CD14-positive monocyte (primary cell): ENCODE results near the gene MKI67. TPM values are rescaled to one million over a fixed set of nuclear protein-coding genes. Genes with fewer than 3 reads are reported as not detected.

Source experiments
- DNase-seq, 3 donors: peaks; one replicate each; pipeline ENCODE4 v3.0.0-alpha.2; 2011 to 2022
- H2AFZ ChIP-seq: 2 replicates; pipeline ENCODE4 v1.6.0; 2012; ENCODE audit warnings: mild to moderate bottlenecking, low read depth, low read length, inconsistent platforms; ENCODE audit not compliant: insufficient read depth, poor library complexity, severe bottlenecking
- H3K27ac ChIP-seq, 2 donors: 1 replicate in 1 of 2; 2 replicates in 1 of 2; pipeline ENCODE4 v1.5.1; 2012 to 2013; ENCODE audit warnings: low read length in 2 of 2, control low read depth in 1 of 2, inconsistent platforms in 1 of 2, low read depth in 1 of 2, mild to moderate bottlenecking in 1 of 2
- H3K27me3 ChIP-seq, 2 donors: one replicate each; pipeline versions ENCODE4 v1.6.0 to v1.6.1; 2011 to 2013; ENCODE audit warnings: low read length in 2 of 2; ENCODE audit not compliant: control insufficient read depth in 2 of 2, insufficient read depth in 2 of 2
- H3K36me3 ChIP-seq, 2 donors: replicated peaks in 1 of 2; 1 replicate in 1 of 2; 2 replicates in 1 of 2; pipeline versions ENCODE4 v1.5.1 to v1.6.1; 2012 to 2013; ENCODE audit warnings: low read length in 2 of 2, control low read depth in 1 of 2, inconsistent platforms in 1 of 2, mild to moderate bottlenecking in 1 of 2; ENCODE audit not compliant: insufficient read depth in 2 of 2, control insufficient read depth in 1 of 2
- H3K4me1 ChIP-seq, 2 donors: 1 replicate in 1 of 2; 2 replicates in 1 of 2; pipeline versions ENCODE4 v1.5.1 to v1.6.1; 2012 to 2013; ENCODE audit warnings: low read length in 2 of 2, control low read depth in 1 of 2, inconsistent platforms in 1 of 2, mild to moderate bottlenecking in 1 of 2, moderate library complexity in 1 of 2; ENCODE audit not compliant: insufficient read depth in 2 of 2, control insufficient read depth in 1 of 2
- H3K4me2 ChIP-seq: replicated peaks from 2 replicates; pipeline ENCODE3; 2012; ENCODE audit warnings: low read length, moderate library complexity, mild to moderate bottlenecking; ENCODE audit not compliant: poor library complexity, severe bottlenecking; ENCODE audit errors: extremely low read depth
- H3K4me3 ChIP-seq, 3 experiments: fragments of 200-600 bp in 1 of 3; sonication (generic) in 1 of 3; replicated peaks in 1 of 3; 1 replicate in 2 of 3; 2 replicates in 1 of 3; pipeline ENCODE4 v1.5.1; 2011 to 2013; ENCODE audit warnings: low read length in 3 of 3, mild to moderate bottlenecking in 3 of 3, control low read depth in 2 of 3, low read depth in 2 of 3, inconsistent platforms in 1 of 3, moderate library complexity in 1 of 3
- H3K79me2 ChIP-seq: 2 replicates; pipeline ENCODE4 v1.6.0; 2012; ENCODE audit warnings: mild to moderate bottlenecking, control low read depth, inconsistent platforms, low read length, moderate library complexity; ENCODE audit not compliant: insufficient read depth
- H3K9ac ChIP-seq: 2 replicates; pipeline ENCODE4 v1.6.0; 2017; ENCODE audit warnings: low read length, mild to moderate bottlenecking; ENCODE audit not compliant: insufficient read depth, poor library complexity, severe bottlenecking
- H3K9me3 ChIP-seq, 2 donors: replicated peaks in 1 of 2; 1 replicate in 1 of 2; 2 replicates in 1 of 2; pipeline versions ENCODE4 v1.5.1 to v1.6.1; 2012 to 2013; ENCODE audit warnings: low read length in 2 of 2, control low read depth in 1 of 2; ENCODE audit not compliant: control insufficient read depth in 1 of 2, insufficient read depth in 1 of 2
- H4K20me1 ChIP-seq: 2 replicates; pipeline ENCODE4 v1.6.0; 2012; ENCODE audit warnings: mild to moderate bottlenecking, low read length, control low read depth, moderate library complexity; ENCODE audit not compliant: insufficient read depth
- H3K27ac Mint-ChIP-seq, 7 donors: one replicate each; pipeline ENCODE4 v1.8.0; 2020; ENCODE audit warnings: mild to moderate bottlenecking in 7 of 7, mixed read lengths in 7 of 7, moderate library complexity in 6 of 7, inconsistent platforms in 2 of 7
- H3K27me3 Mint-ChIP-seq, 3 donors: one replicate each; pipeline ENCODE4 v1.8.0; 2021 to 2022; ENCODE audit warnings: low read depth in 3 of 3, mild to moderate bottlenecking in 3 of 3, mixed read lengths in 3 of 3, moderate library complexity in 3 of 3, inconsistent platforms in 1 of 3
- H3K36me3 Mint-ChIP-seq, 2 donors: one replicate each; pipeline ENCODE4 v1.8.0; 2020; ENCODE audit warnings: mixed read lengths in 2 of 2, inconsistent platforms in 1 of 2, mild to moderate bottlenecking in 1 of 2
- H3K4me1 Mint-ChIP-seq: one replicate; pipeline ENCODE4 v1.8.0; 2020; ENCODE audit warnings: mild to moderate bottlenecking, mixed read lengths
- H3K4me3 Mint-ChIP-seq, 2 donors: one replicate each; pipeline ENCODE4 v1.8.0; 2020; ENCODE audit warnings: mild to moderate bottlenecking in 2 of 2, mixed read lengths in 2 of 2, moderate library complexity in 1 of 2
- H3K9me3 Mint-ChIP-seq, 7 donors: one replicate each; pipeline ENCODE4 v1.8.0; 2020 to 2022; ENCODE audit warnings: mixed read lengths in 7 of 7, mild to moderate bottlenecking in 6 of 7, moderate library complexity in 6 of 7, inconsistent platforms in 2 of 7
- CTCF ChIP-seq: fragments of 200-600 bp; IDR thresholded peaks from one replicate; pipeline ENCODE4 v1.8.0; 2022; ENCODE audit warnings: antibody characterized with exemption, mild to moderate bottlenecking
- WGBS: methylation state at CpG from one replicate; pipeline ENCODE4 v1.1.5; 2013; ENCODE audit warnings: missing lambda C conversion rate; ENCODE audit not compliant: insufficient coverage; 5-methylcytosine and 5-hydroxymethylcytosine counted together
- intact Hi-C, 2 donors: fragments of 100-400 bp; cut with micrococcal nuclease; formaldehyde crosslinking; loops; one replicate each; pipeline versions ENCODE4 v1.15.0 to v1.15.1; 2023
- polyA plus RNA-seq, 3 donors: library from polyadenylated mRNA; depleted of rRNA in 1 of 3; unstranded in 2 of 3; stranded (reverse) in 1 of 3; fragments of 300-500 nt in 2 of 3; fragments of >200 nt in 1 of 3; fragmentation: Illumina TruSeq in 2 of 3; gene quantifications; 1 replicate in 2 of 3; 2 replicates in 1 of 3; pipeline ENCODE4 v1.2.3, GENCODE V29; 2012 to 2021

MKI67 gene
- polyA plus RNA-seq, 3 donors, result 0.02 to 0.05 TPM; not detected in 1

GRCh38 chr10:128113026-128113425 is 13.2 kb downstream of the MKI67 start:
- intact Hi-C loops, result no loop called here
- Mint-ChIP-seq H3K9me3 (no peaks in the 10 kb centered on the region), H3K27me3 (no peaks in the 10 kb centered on the region), H3K36me3 (peaks cover 44 to 63% of the 10 kb centered on the region in 2 donors), H3K4me1 (peaks cover 5% of the 10 kb centered on the region), H3K4me3 (no peak overlapping the region), H3K27ac (peak overlapping the region in 1 of 7 donors; percentile 16)
- H3K4me1 ChIP-seq, result no peaks in the 10 kb centered on the region
- H3K4me3 ChIP-seq, result no peak overlapping the region
- H3K27ac ChIP-seq, result peak overlapping the region in 1 of 2 donors; percentile 46
- no peak for DNase-seq
- no peak overlapping the region for H3K9ac ChIP-seq
- no peaks in the 10 kb centered on the region for H3K9me3 ChIP-seq
- H4K20me1 ChIP-seq, result no peaks in the 10 kb centered on the region
- H3K36me3 ChIP-seq, result peaks cover 60 to 90% of the 10 kb centered on the region in 2 donors
- no peak overlapping the region for H3K4me2 ChIP-seq
- H3K27me3 ChIP-seq, result no peaks in the 10 kb centered on the region
- WGBS, result 96% methylated on average over 8 of the region's 13 CpGs
- no peak for TF ChIP-seq CTCF
- no peak overlapping the region for H2AFZ ChIP-seq
- H3K79me2 ChIP-seq, result peaks cover 97% of the 10 kb centered on the region

- H3K9me3 Mint-ChIP-seq, result no peaks in the 10 kb centered on the region
These were observed 14.5 kb downstream of the MKI67 start for GRCh38 chr10:128111696-128112095.

More at GRCh38 chr10:128111696-128112095, 14.5 kb downstream of the MKI67 start:
- no peak for TF ChIP-seq CTCF
- Histone ChIP-seq H3K4me2 (no peak overlapping the region), H4K20me1 (no peaks in the 10 kb centered on the region), H3K4me1 (no peaks in the 10 kb centered on the region), H3K27ac (peak overlapping the region in 1 of 2 donors; percentile 46), H3K9ac (no peak overlapping the region), H3K36me3 (peaks cover 73 to 100% of the 10 kb centered on the region in 2 donors), H2AFZ (no peak overlapping the region), H3K9me3 (no peaks in the 10 kb centered on the region), H3K79me2 (peaks cover 97% of the 10 kb centered on the region), H3K4me3 (no peak overlapping the region), H3K27me3 (no peaks in the 10 kb centered on the region)
- H3K4me3 Mint-ChIP-seq, result no peak overlapping the region
- peaks cover 44 to 63% of the 10 kb centered on the region in 2 donors for H3K36me3 Mint-ChIP-seq
- no peaks in the 10 kb centered on the region for H3K27me3 Mint-ChIP-seq
- DNase-seq, result no peak
- intact Hi-C loops, result no loop called here
- H3K27ac Mint-ChIP-seq, result no peak overlapping the region
- WGBS, result 100% methylated on average over 2 of the region's 6 CpGs
- H3K4me1 Mint-ChIP-seq, result peaks cover 2% of the 10 kb centered on the region
